ENCODE measurements around the gene CLTA. TPM values are rescaled to one million over a fixed set of nuclear protein-coding genes. Genes with fewer than 3 reads are reported as not detected.

CLTA gene
- polyA plus RNA-seq, 1 of the 3 experiments (the other 2 are of a cell fraction): 260 TPM

DNA sequence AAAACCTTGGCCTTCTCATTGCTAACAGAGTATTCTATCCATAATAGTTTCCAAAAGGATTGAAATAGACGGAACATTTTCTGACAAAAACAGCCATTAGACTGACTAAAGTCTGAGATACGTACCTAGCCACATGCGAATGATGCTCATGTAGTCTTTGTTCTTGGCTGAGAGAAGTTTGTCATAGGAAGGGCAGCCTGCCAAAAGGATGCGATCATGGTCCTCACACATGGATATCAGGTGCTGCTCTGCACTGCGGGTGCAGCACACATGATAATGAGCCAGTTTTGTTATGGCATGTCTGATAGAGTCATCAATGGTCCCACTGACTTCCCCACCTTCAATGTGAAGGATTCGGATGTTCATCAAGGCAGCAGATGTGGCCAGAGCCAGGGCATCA is 55.2 kb downstream of the CLTA start:
- ChIA-PET CTCF (interaction anchor here (1.1 kb wide), 1 partner anchor 83 kb away, joined by 6 read pairs; no protein-coding TSS in a partner anchor), POLR2A (no interaction called here)
- H4K20me1 ChIP-seq (ENCODE audit: insufficient read depth): peaks cover 21% of the 10 kb centered on the region

More for the DNA sequence above, 55.2 kb downstream of the CLTA start:
- 98% methylated on average over 4 of the region's 6 CpGs for WGBS (ENCODE audit: low lambda C conversion rate)
- peaks cover 0 to 5% of the 10 kb centered on the region in 2 experiments; a peak in 1 of 4 replicates for H3K4me1 ChIP-seq (ENCODE audit: control insufficient read depth in 1 of 2, insufficient read depth in 2 of 2, low read depth in 1 of 2, low read length in 1 of 2)
- no peak overlapping the region for H3K9ac ChIP-seq
- H3K4me3 ChIP-seq (ENCODE audit: low read depth in 2 of 2, low read length in 1 of 2): no peak overlapping the region
- TF ChIP-seq FOSL2 (IDR thresholded peaks at IDR 0.05; ENCODE audit: borderline replicate concordance, low read depth) (no peak), POLR2AphosphoS5 (IDR thresholded peaks at IDR 0.05; ENCODE audit: low read depth, low read length) (no peak), FOXJ3 (CRISPR knock-in tag; IDR thresholded peaks at IDR 0.05) (no peak), CHD2 (IDR thresholded peaks at IDR 0.05; ENCODE audit: low read length, partially characterized antibody) (no peak), TAF1 (IDR thresholded peaks at IDR 0.05; ENCODE audit: borderline replicate concordance, low read depth, low read length) (no peak), GABPA (IDR thresholded peaks at IDR 0.05; ENCODE audit: low read depth) (no peak), TCF12 (IDR thresholded peaks at IDR 0.05) (no peak), FOXM1 (IDR thresholded peaks at IDR 0.05; ENCODE audit: low read depth) (no peak), RCOR1 (IDR thresholded peaks at IDR 0.05; ENCODE audit: low read length) (no peak), SIN3A (IDR thresholded peaks at IDR 0.05; ENCODE audit: borderline replicate concordance, low read depth, low read length) (no peak), RFX5 (IDR thresholded peaks at IDR 0.05; ENCODE audit: low read length) (no peak), RXRA (IDR thresholded peaks at IDR 0.05; ENCODE audit: borderline replicate concordance, low read depth) (no peak)
- TF ChIP-seq, protein P1, sequence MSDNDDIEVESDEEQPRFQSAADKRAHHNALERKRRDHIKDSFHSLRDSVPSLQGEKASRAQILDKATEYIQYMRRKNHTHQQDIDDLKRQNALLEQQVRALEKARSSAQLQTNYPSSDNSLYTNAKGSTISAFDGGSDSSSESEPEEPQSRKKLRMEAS (IDR thresholded peaks at IDR 0.05; ENCODE audit: low read depth): no peak
- TF ChIP-seq, protein P2, sequence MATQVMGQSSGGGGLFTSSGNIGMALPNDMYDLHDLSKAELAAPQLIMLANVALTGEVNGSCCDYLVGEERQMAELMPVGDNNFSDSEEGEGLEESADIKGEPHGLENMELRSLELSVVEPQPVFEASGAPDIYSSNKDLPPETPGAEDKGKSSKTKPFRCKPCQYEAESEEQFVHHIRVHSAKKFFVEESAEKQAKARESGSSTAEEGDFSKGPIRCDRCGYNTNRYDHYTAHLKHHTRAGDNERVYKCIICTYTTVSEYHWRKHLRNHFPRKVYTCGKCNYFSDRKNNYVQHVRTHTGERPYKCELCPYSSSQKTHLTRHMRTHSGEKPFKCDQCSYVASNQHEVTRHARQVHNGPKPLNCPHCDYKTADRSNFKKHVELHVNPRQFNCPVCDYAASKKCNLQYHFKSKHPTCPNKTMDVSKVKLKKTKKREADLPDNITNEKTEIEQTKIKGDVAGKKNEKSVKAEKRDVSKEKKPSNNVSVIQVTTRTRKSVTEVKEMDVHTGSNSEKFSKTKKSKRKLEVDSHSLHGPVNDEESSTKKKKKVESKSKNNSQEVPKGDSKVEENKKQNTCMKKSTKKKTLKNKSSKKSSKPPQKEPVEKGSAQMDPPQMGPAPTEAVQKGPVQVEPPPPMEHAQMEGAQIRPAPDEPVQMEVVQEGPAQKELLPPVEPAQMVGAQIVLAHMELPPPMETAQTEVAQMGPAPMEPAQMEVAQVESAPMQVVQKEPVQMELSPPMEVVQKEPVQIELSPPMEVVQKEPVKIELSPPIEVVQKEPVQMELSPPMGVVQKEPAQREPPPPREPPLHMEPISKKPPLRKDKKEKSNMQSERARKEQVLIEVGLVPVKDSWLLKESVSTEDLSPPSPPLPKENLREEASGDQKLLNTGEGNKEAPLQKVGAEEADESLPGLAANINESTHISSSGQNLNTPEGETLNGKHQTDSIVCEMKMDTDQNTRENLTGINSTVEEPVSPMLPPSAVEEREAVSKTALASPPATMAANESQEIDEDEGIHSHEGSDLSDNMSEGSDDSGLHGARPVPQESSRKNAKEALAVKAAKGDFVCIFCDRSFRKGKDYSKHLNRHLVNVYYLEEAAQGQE (IDR thresholded peaks at IDR 0.05; ENCODE audit: low read depth, low read length): no peak
- TF ChIP-seq, protein P3, sequence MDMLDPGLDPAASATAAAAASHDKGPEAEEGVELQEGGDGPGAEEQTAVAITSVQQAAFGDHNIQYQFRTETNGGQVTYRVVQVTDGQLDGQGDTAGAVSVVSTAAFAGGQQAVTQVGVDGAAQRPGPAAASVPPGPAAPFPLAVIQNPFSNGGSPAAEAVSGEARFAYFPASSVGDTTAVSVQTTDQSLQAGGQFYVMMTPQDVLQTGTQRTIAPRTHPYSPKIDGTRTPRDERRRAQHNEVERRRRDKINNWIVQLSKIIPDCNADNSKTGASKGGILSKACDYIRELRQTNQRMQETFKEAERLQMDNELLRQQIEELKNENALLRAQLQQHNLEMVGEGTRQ (IDR thresholded peaks at IDR 0.05; ENCODE audit: borderline replicate concordance, low read depth, low read length): no peak
- TF ChIP-seq, protein P4, sequence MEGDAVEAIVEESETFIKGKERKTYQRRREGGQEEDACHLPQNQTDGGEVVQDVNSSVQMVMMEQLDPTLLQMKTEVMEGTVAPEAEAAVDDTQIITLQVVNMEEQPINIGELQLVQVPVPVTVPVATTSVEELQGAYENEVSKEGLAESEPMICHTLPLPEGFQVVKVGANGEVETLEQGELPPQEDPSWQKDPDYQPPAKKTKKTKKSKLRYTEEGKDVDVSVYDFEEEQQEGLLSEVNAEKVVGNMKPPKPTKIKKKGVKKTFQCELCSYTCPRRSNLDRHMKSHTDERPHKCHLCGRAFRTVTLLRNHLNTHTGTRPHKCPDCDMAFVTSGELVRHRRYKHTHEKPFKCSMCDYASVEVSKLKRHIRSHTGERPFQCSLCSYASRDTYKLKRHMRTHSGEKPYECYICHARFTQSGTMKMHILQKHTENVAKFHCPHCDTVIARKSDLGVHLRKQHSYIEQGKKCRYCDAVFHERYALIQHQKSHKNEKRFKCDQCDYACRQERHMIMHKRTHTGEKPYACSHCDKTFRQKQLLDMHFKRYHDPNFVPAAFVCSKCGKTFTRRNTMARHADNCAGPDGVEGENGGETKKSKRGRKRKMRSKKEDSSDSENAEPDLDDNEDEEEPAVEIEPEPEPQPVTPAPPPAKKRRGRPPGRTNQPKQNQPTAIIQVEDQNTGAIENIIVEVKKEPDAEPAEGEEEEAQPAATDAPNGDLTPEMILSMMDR (IDR thresholded peaks at IDR 0.05): no peak
- TF ChIP-seq, protein P5, sequence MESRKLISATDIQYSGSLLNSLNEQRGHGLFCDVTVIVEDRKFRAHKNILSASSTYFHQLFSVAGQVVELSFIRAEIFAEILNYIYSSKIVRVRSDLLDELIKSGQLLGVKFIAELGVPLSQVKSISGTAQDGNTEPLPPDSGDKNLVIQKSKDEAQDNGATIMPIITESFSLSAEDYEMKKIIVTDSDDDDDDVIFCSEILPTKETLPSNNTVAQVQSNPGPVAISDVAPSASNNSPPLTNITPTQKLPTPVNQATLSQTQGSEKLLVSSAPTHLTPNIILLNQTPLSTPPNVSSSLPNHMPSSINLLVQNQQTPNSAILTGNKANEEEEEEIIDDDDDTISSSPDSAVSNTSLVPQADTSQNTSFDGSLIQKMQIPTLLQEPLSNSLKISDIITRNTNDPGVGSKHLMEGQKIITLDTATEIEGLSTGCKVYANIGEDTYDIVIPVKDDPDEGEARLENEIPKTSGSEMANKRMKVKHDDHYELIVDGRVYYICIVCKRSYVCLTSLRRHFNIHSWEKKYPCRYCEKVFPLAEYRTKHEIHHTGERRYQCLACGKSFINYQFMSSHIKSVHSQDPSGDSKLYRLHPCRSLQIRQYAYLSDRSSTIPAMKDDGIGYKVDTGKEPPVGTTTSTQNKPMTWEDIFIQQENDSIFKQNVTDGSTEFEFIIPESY (IDR thresholded peaks at IDR 0.05; ENCODE audit: borderline replicate concordance, low read depth): no peak
- H3K4me2 ChIP-seq: no peak overlapping the region
- no peaks in the 10 kb centered on the region for H3K27me3 ChIP-seq (ENCODE audit: insufficient read depth)
- DNase-seq: no peak
- H3K36me3 ChIP-seq (replicated peaks in 1 of 2; ENCODE audit: control insufficient read depth in 1 of 2, insufficient read depth in 2 of 2, low read length in 1 of 2): peaks cover 9 to 48% of the 10 kb centered on the region in 2 experiments
- H2AFZ ChIP-seq (ENCODE audit: low read depth): no peak overlapping the region
- no peak overlapping the region; a peak in 1 of 4 replicates for H3K27ac ChIP-seq (ENCODE audit: low read depth in 2 of 2, low read length in 1 of 2)
- H3K9me3 ChIP-seq: no peaks in the 10 kb centered on the region
- peaks cover 11% of the 10 kb centered on the region for H3F3A ChIP-seq (replicated peaks; ENCODE audit: insufficient read depth)
- no peaks in the 10 kb centered on the region for H3K9me2 ChIP-seq
- peaks cover 93% of the 10 kb centered on the region for H3K79me2 ChIP-seq (ENCODE audit: insufficient read depth)

Data from SK-N-SH (cell line).